Osteocyte (in vitro differentiated cells): ENCODE measurements around the gene ATP2C1. TPM values are rescaled to one million over a fixed set of nuclear protein-coding genes. Genes with fewer than 3 reads are reported as not detected.

ENCODE experiments used
- DNase-seq: peaks from one replicate; pipeline ENCODE4 v3.0.0; 2021; ENCODE audit warnings: mixed read lengths; ENCODE audit not compliant: unreplicated experiment; ENCODE audit errors: extremely low spot score
- H3K27ac Mint-ChIP-seq: one replicate; pipeline ENCODE4 v1.8.0; 2021; ENCODE audit warnings: mild to moderate bottlenecking, mixed read lengths; ENCODE audit not compliant: unreplicated experiment
- H3K27me3 Mint-ChIP-seq: one replicate; pipeline ENCODE4 v1.8.0; 2021; ENCODE audit warnings: mixed read lengths; ENCODE audit not compliant: unreplicated experiment
- H3K36me3 Mint-ChIP-seq: one replicate; pipeline ENCODE4 v1.8.0; 2021; ENCODE audit warnings: mixed read lengths; ENCODE audit not compliant: unreplicated experiment
- H3K4me1 Mint-ChIP-seq: one replicate; pipeline ENCODE4 v1.8.0; 2021; ENCODE audit warnings: mixed read lengths; ENCODE audit not compliant: unreplicated experiment
- H3K4me3 Mint-ChIP-seq: one replicate; pipeline ENCODE4 v1.8.0; 2021; ENCODE audit warnings: mild to moderate bottlenecking, moderate library complexity, mixed read lengths; ENCODE audit not compliant: unreplicated experiment
- H3K9me3 Mint-ChIP-seq: one replicate; pipeline ENCODE4 v1.8.0; 2021; ENCODE audit warnings: mixed read lengths; ENCODE audit not compliant: unreplicated experiment
- total RNA-seq: library from RNA; stranded (reverse); gene quantifications from 2 replicates; pipeline ENCODE4 v1.2.1, GENCODE V29; 2021
- TF ChIP-seq, protein P1 (sequence below): fragments of 200-600 bp; sonication (generic); IDR thresholded peaks from 2 replicates; pipeline ENCODE4 v1.5.0; 2021; ENCODE audit warnings: antibody characterized with exemption, mild to moderate bottlenecking, moderate library complexity

ATP2C1 gene
- total RNA-seq, 1 donor from 2014 or later = 68.3 TPM

- Mint-ChIP-seq H3K27me3 (peaks cover 3% of the 10 kb centered on the region), H3K4me3 (no peak overlapping the region), H3K4me1 (no peaks in the 10 kb centered on the region), H3K36me3 (no peaks in the 10 kb centered on the region), H3K27ac (no peak overlapping the region), H3K9me3 (no peaks in the 10 kb centered on the region)
- no peak for DNase-seq
- TF ChIP-seq, protein P1, sequence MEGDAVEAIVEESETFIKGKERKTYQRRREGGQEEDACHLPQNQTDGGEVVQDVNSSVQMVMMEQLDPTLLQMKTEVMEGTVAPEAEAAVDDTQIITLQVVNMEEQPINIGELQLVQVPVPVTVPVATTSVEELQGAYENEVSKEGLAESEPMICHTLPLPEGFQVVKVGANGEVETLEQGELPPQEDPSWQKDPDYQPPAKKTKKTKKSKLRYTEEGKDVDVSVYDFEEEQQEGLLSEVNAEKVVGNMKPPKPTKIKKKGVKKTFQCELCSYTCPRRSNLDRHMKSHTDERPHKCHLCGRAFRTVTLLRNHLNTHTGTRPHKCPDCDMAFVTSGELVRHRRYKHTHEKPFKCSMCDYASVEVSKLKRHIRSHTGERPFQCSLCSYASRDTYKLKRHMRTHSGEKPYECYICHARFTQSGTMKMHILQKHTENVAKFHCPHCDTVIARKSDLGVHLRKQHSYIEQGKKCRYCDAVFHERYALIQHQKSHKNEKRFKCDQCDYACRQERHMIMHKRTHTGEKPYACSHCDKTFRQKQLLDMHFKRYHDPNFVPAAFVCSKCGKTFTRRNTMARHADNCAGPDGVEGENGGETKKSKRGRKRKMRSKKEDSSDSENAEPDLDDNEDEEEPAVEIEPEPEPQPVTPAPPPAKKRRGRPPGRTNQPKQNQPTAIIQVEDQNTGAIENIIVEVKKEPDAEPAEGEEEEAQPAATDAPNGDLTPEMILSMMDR = no peak
Measured at GRCh38 chr3:130865489-130865888, 28.4 kb upstream of the ATP2C1 start.

DNA sequence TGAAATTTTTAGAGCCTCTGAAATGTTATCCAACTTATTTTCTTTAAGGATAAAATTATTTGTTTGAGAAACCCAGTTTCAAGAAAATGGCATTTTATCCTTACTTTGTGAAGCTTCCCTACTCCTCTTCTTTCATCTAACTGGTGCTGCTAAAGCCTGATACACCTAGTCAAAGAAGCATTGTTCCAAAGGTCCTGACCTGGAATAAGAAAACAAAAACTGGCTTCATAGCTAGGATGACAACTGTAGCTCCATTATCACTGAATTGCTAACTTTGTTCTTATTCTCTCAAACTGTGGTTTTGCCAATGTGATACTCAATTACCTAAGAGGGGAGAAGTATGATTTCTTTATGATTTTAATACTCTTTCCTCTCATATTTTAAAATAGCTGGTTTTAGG lies 27.6 kb upstream of the ATP2C1 start:
- no peak for DNase-seq
- TF ChIP-seq, protein P1 = no peak
- no peaks in the 10 kb centered on the region for H3K9me3 Mint-ChIP-seq
- H3K27ac Mint-ChIP-seq = no peak overlapping the region
- peaks cover 3% of the 10 kb centered on the region for H3K27me3 Mint-ChIP-seq
- H3K4me3 Mint-ChIP-seq = no peak overlapping the region
- H3K36me3 Mint-ChIP-seq = no peaks in the 10 kb centered on the region
- no peaks in the 10 kb centered on the region for H3K4me1 Mint-ChIP-seq

GRCh38 chr3:130870423-130870822 lies 23.5 kb upstream of the ATP2C1 start:
- no peak overlapping the region for H3K27ac Mint-ChIP-seq
- no peak overlapping the region for H3K4me3 Mint-ChIP-seq
- H3K4me1 Mint-ChIP-seq = no peaks in the 10 kb centered on the region
- H3K36me3 Mint-ChIP-seq = no peaks in the 10 kb centered on the region
- TF ChIP-seq, protein P1 = no peak
- H3K9me3 Mint-ChIP-seq = no peaks in the 10 kb centered on the region
- peaks cover 16% of the 10 kb centered on the region for H3K27me3 Mint-ChIP-seq
- no peak for DNase-seq

DNA sequence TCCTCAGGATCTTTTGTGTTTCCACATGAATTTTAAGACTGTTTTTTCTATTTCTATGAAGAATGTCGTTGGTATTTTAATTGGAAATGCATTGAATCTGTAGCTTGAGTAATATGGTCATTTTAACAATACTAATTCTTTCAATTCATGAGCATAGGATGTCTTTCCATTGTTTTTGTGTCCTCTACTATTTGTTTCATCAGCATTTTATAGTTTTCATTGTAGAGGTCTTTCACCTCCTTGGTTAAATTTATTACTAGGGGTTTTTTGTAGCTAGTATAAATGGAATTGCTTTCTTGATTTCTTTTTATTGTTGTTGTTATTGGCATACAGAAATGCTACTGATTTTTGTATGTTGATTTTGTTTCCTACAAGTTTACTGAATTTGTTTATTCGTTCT lies 17.3 kb upstream of the ATP2C1 start:
- no peak overlapping the region for H3K27ac Mint-ChIP-seq
- no peak overlapping the region for H3K4me3 Mint-ChIP-seq
- peaks cover 16% of the 10 kb centered on the region for H3K9me3 Mint-ChIP-seq
- H3K4me1 Mint-ChIP-seq = no peaks in the 10 kb centered on the region
- no peaks in the 10 kb centered on the region for H3K36me3 Mint-ChIP-seq
- DNase-seq = no peak
- peaks cover 31% of the 10 kb centered on the region for H3K27me3 Mint-ChIP-seq
- TF ChIP-seq, protein P1 = no peak

DNA sequence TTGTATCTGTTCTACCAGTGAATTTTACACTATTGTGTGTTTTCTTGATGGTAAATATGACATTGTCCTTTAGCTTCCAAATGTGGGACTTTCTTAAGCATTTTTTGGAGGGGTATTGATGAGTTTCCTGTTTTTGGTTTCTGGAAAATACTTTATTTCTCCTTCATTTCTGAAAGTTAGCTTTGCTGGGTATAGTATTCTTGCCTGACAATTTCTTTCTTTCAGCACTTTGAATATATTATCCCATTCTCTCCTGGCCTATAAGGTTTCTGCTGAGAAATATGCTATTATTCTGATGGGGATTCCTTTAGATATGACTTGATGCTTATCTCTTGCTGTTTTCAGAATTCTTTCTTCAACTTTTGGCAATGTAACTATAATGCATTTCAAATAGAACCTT lies 15.4 kb upstream of the ATP2C1 start:
- TF ChIP-seq, protein P1 = no peak
- H3K36me3 Mint-ChIP-seq = no peaks in the 10 kb centered on the region
- H3K27me3 Mint-ChIP-seq = peaks cover 42% of the 10 kb centered on the region
- no peak overlapping the region for H3K4me3 Mint-ChIP-seq
- DNase-seq = no peak
- peaks cover 26% of the 10 kb centered on the region for H3K9me3 Mint-ChIP-seq
- H3K27ac Mint-ChIP-seq = no peak overlapping the region
- H3K4me1 Mint-ChIP-seq = no peaks in the 10 kb centered on the region
